PC-9 (cell line): ENCODE data around the gene SIPA1L3. TPM values are rescaled to one million over a fixed set of nuclear protein-coding genes. Genes with fewer than 3 reads are reported as not detected.

Experiments used
- BruUV-seq: library from RNA; stranded (reverse); fragments of 400-500 nt; replicated peaks from 2 replicates; lab custom pipeline; 2021; lab: Mats Ljungman, UMichigan
- CTCF ChIA-PET: fragments of 300-600 bp; sonication (Branson Sonifier 250); formaldehyde crosslinking; loops from one replicate; lab custom pipeline; 2022; ENCODE audit warnings: antibody characterized with exemption; lab: Charles Lee
- POLR2A ChIA-PET: fragments of 300-600 bp; sonication (Branson Sonifier 250); formaldehyde crosslinking; loops from one replicate; lab custom pipeline; 2022; ENCODE audit warnings: antibody characterized with exemption; ENCODE audit not compliant: unreplicated experiment; lab: Charles Lee
- DNase-seq, 2 experiments: peaks; one replicate each; pipeline versions ENCODE4 v3.0.0 to v3.0.0-alpha.2; 2015 to 2022; ENCODE audit warnings: mixed read lengths in 1 of 2
- H2AFZ ChIP-seq: fragments of 200-600 bp; sonication (generic); 2 replicates; pipeline ENCODE4 v1.8.1; 2017; ENCODE audit warnings: antibody characterized with exemption
- H3F3A ChIP-seq: fragments of 200-600 bp; sonication (generic); 2 replicates; pipeline ENCODE4 v1.8.1; 2017; ENCODE audit warnings: antibody characterized with exemption, mild to moderate bottlenecking, low read depth; ENCODE audit not compliant: insufficient read depth
- H3K27ac ChIP-seq: fragments of 200-600 bp; sonication (generic); 2 replicates; pipeline ENCODE4 v1.6.1; 2016; ENCODE audit warnings: mixed run types
- H3K27me3 ChIP-seq: fragments of 200-600 bp; sonication (generic); 2 replicates; pipeline ENCODE4 v1.6.1; 2016; ENCODE audit warnings: low read depth, mixed run types; ENCODE audit not compliant: insufficient read depth
- H3K36me3 ChIP-seq: fragments of 200-600 bp; sonication (generic); 2 replicates; pipeline ENCODE4 v1.6.1; 2016; ENCODE audit warnings: low read depth, mixed run types
- H3K4me1 ChIP-seq: fragments of 200-600 bp; sonication (generic); replicated peaks from 2 replicates; pipeline ENCODE4 v1.6.1; 2016; ENCODE audit warnings: mixed run types; ENCODE audit not compliant: insufficient read depth
- H3K4me2 ChIP-seq: fragments of 200-600 bp; sonication (generic); 2 replicates; pipeline ENCODE4 v1.6.1; 2017; ENCODE audit warnings: mixed run types
- H3K4me3 ChIP-seq: fragments of 200-600 bp; sonication (generic); 2 replicates; pipeline ENCODE4 v1.6.1; 2016; ENCODE audit warnings: mixed run types
- H3K79me2 ChIP-seq: fragments of 200-600 bp; sonication (generic); 2 replicates; pipeline ENCODE4 v1.6.1; 2017; ENCODE audit warnings: low read depth, mixed run types
- H3K9me2 ChIP-seq: fragments of 200-600 bp; sonication (generic); 2 replicates; pipeline ENCODE4 v1.8.1; 2017; ENCODE audit warnings: mild to moderate bottlenecking; ENCODE audit not compliant: insufficient read depth
- H3K9me3 ChIP-seq: fragments of 200-600 bp; sonication (generic); 2 replicates; pipeline ENCODE4 v1.8.1; 2016; ENCODE audit warnings: low read depth; ENCODE audit not compliant: insufficient read depth
- H4K20me1 ChIP-seq: fragments of 200-600 bp; sonication (generic); 2 replicates; pipeline ENCODE4 v1.8.1; 2017; ENCODE audit not compliant: insufficient read depth
- CTCF ChIP-seq: fragments of 200-600 bp; sonication (generic); conservative IDR thresholded peaks from 2 replicates; pipeline ENCODE4 v1.6.1; 2017; ENCODE audit warnings: mixed run types, antibody characterized with exemption, mild to moderate bottlenecking, moderate library complexity
- EZH2 ChIP-seq: fragments of 200-600 bp; sonication (generic); IDR thresholded peaks from 2 replicates; pipeline ENCODE4 v1.8.0; 2017; ENCODE audit warnings: antibody characterized with exemption, low read depth
- intact Hi-C: fragments of 100-400 bp; cut with micrococcal nuclease; formaldehyde crosslinking; loops from one replicate; pipeline ENCODE4 v1.10.0; 2022; ENCODE audit not compliant: unreplicated experiment
- total RNA-seq: library from RNA; stranded (reverse); gene quantifications from 2 replicates; pipeline ENCODE4 v1.2.3, GENCODE V29; 2021

Gene SIPA1L3
- total RNA-seq, 1 experiment from 2014 or later, result 55.2 TPM

- ChIA-PET CTCF (interaction anchor here (0.6 to 0.7 kb wide), 2 partner anchors 9 to 63 kb away, joined by 5 to 6 read pairs; no protein-coding TSS in a partner anchor), POLR2A (interaction anchor here (0.7 kb wide), 1 partner anchor 433 kb away, joined by 5 read pairs; no protein-coding TSS in a partner anchor)
- intact Hi-C loops, result no loop called here
- H3K4me2 ChIP-seq, result no peak overlapping the region
- peak in 1 of 2 experiments; percentile 5 for DNase-seq
- TF ChIP-seq EZH2 (no peak), CTCF (no peak)
- no peak overlapping the region for H3K27ac ChIP-seq
- H3K9me2 ChIP-seq, result no peaks in the 10 kb centered on the region
- H4K20me1 ChIP-seq, result no peaks in the 10 kb centered on the region
- BruUV-seq, result no TSS peak
- H3K4me3 ChIP-seq, result no peak overlapping the region
- no peaks in the 10 kb centered on the region for H3K36me3 ChIP-seq
- H3K9me3 ChIP-seq, result no peaks in the 10 kb centered on the region
- no peaks in the 10 kb centered on the region for H3K79me2 ChIP-seq
- no peaks in the 10 kb centered on the region for H3K4me1 ChIP-seq
- no peaks in the 10 kb centered on the region for H3F3A ChIP-seq
- no peak overlapping the region for H2AFZ ChIP-seq
- H3K27me3 ChIP-seq, result no peaks in the 10 kb centered on the region
These were observed 116.9 kb downstream of the SIPA1L3 start for GRCh38 chr19:38023671-38024541.

- Histone ChIP-seq H2AFZ (no peak overlapping the region), H3K9me3 (no peaks in the 10 kb centered on the region), H3K27me3 (no peaks in the 10 kb centered on the region), H4K20me1 (no peaks in the 10 kb centered on the region), H3K4me3 (no peak overlapping the region), H3K27ac (no peak overlapping the region), H3F3A (no peaks in the 10 kb centered on the region), H3K79me2 (no peaks in the 10 kb centered on the region), H3K4me1 (no peaks in the 10 kb centered on the region), H3K4me2 (no peak overlapping the region), H3K9me2 (no peaks in the 10 kb centered on the region), H3K36me3 (no peaks in the 10 kb centered on the region)
- CTCF ChIA-PET, result interaction anchor here (0.6 kb wide), 1 partner anchor 218 kb away, joined by 16 read pairs; no protein-coding TSS in a partner anchor
- intact Hi-C loops, result no loop called here
- no TSS peak for BruUV-seq
- TF ChIP-seq CTCF (no peak), EZH2 (no peak)
- POLR2A ChIA-PET, result no interaction called here
- DNase-seq, result no peak
These were observed 118.2 kb downstream of the SIPA1L3 start for GRCh38 chr19:38024992-38025908.

- Histone ChIP-seq H3K4me2 (no peak overlapping the region), H3K9me3 (no peaks in the 10 kb centered on the region), H3K27me3 (no peaks in the 10 kb centered on the region), H3K36me3 (no peaks in the 10 kb centered on the region), H3K9me2 (no peaks in the 10 kb centered on the region), H3F3A (no peaks in the 10 kb centered on the region), H3K4me3 (no peak overlapping the region), H3K4me1 (no peaks in the 10 kb centered on the region), H2AFZ (no peak overlapping the region), H3K79me2 (no peaks in the 10 kb centered on the region), H3K27ac (no peak overlapping the region), H4K20me1 (no peaks in the 10 kb centered on the region)
- POLR2A ChIA-PET, result no interaction called here
- CTCF ChIA-PET, result interaction anchor here (0.6 kb wide), 1 partner anchor 218 kb away, joined by 16 read pairs; no protein-coding TSS in a partner anchor
- no peak for DNase-seq
- BruUV-seq, result no TSS peak
- TF ChIP-seq EZH2, result no peak
- TF ChIP-seq CTCF, result no peak
- intact Hi-C loops, result no loop called here
These were observed 118.9 kb downstream of the SIPA1L3 start for GRCh38 chr19:38025909-38026307.
